Prostate gland (tissue), 2 donors: ENCODE data around the gene PSKH1.

Experiments
- POLR2A ChIP-seq: fragments of 450-650 bp; IDR thresholded peaks from one replicate; pipeline ENCODE4 v1.6.1; 2016; ENCODE audit warnings: antibody characterized with exemption, mild to moderate bottlenecking
- POLR2AphosphoS5 ChIP-seq: sonication (generic); formaldehyde crosslinking; IDR thresholded peaks from one replicate; pipeline ENCODE4 v1.6.1; 2017; ENCODE audit warnings: antibody characterized with exemption
- TF ChIP-seq, protein P1 (sequence below), 4 experiments: fragments of 200-600 bp in 2 of 4; fragments of 450-650 bp in 2 of 4; sonication (generic) in 2 of 4; IDR thresholded peaks; 1 replicate in 3 of 4; 2 replicates in 1 of 4; pipeline ENCODE4 v1.5.1; 2016 to 2019; ENCODE audit warnings: antibody characterized with exemption in 4 of 4, mild to moderate bottlenecking in 2 of 4, moderate library complexity in 2 of 4

DNA sequence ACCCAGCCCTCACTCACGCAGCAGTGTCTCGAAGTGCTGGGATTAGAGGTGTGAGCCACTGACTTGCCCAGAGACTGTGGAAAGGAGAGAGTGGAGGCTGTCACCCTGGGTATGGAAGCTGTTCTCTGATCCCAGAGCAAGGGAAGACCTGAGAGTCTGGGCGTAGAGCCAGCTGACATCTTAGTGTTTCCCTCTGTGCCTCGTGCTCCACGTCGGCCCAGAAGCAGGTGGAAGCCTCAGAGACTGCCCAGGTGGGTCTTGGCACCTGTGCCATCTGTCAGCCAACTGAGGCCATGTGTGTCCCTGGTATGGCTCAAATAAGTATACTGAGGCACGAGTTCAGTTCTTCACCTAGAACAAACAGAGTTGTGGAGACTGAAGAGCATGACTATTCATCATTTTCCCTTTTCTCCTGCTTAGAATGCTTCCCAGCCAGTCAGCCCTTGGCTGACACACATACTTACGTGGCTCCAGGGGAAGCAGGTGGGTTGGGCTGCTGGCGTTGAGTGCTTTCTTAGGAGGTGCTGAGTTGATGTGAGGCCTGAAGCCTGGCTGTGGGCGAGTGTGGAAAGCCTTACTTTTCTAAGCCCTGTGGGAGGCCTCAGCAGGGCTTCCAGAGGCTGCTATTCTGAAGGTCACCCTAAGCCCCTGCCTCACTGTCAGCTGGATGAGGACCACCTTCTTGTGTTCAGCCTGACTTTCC is 30.5 kb downstream of the PSKH1 start:
- TF ChIP-seq, protein P1, sequence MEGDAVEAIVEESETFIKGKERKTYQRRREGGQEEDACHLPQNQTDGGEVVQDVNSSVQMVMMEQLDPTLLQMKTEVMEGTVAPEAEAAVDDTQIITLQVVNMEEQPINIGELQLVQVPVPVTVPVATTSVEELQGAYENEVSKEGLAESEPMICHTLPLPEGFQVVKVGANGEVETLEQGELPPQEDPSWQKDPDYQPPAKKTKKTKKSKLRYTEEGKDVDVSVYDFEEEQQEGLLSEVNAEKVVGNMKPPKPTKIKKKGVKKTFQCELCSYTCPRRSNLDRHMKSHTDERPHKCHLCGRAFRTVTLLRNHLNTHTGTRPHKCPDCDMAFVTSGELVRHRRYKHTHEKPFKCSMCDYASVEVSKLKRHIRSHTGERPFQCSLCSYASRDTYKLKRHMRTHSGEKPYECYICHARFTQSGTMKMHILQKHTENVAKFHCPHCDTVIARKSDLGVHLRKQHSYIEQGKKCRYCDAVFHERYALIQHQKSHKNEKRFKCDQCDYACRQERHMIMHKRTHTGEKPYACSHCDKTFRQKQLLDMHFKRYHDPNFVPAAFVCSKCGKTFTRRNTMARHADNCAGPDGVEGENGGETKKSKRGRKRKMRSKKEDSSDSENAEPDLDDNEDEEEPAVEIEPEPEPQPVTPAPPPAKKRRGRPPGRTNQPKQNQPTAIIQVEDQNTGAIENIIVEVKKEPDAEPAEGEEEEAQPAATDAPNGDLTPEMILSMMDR (IDR thresholded peaks at IDR 0.05) = no peak
- no peak for TF ChIP-seq POLR2AphosphoS5
- TF ChIP-seq POLR2A = no peak
